ENCODE measurements around the gene LYRM9.
A peak's percentile ranks its signal among the peaks of the same experiment; 100 is the strongest.
"Not testable (repeated sequence)": the region's sequence is repeated elsewhere in the genome, so short reads cannot be mapped to it uniquely, and the experiment has no call there.

The LYRM9 gene

DNA sequence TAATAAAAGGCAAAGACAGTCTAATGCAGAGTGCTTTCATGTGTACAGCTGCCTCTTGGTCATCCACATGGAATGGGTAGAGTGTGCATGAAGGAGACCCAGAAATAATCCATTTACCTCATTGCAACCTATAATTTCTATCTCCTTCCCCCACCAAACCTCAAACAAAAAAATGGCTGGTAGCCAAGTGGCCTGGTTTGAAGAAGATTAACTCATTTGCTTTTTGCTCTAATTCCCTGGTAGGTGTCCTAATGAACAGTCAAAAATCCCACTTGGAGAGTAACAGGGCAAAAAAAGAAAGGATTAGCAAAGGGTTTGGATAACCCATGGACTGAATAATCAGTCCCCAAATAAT is 13.0 kb upstream of the LYRM9 start:
- DNase-seq (ENCODE audit: low spot score): no peak

DNA sequence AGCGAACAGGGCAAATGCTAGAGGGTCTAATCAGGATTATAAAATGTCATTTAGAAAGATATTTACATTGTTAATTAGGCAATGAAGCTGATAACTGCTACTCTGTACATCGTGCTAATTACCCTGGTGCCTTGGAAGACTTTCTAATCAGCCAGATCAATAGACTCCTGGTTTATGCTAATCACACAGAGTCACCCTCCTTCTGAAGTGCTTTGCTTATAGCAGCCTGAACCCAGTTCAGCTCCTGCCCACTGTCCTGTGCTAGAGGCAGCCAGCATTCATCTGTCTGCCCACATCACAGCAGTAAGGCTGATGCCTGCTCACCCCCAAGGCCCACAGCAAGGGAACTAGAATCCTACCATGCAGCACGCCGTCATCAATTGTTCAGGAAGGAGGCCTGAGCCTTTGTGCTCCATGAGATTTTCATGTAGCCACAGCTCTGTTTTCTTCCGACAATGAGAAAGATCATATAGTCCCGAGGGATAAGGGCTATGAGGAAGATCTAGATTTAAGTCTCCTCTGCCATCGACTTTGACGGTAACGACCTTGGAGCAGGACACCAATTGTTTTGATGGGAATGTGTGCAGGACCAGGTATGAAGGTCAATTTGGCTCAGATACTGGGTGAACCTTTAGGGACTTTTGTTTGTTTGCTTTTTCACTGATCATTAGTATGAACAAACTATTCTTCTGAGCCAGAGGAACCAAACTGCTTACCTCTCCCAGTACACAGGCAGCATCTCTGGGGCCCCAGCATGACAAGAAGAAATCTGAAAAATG is 12.5 kb upstream of the LYRM9 start:
- no peak for DNase-seq (ENCODE audit: low spot score)

- no peak for DNase-seq (ENCODE audit: low spot score)
These were observed 11.6 kb upstream of the LYRM9 start for GRCh38 chr17:27904534-27905446.

- DNase-seq (ENCODE audit: low spot score): no peak
These were observed 10.9 kb upstream of the LYRM9 start for GRCh38 chr17:27904114-27904513.

DNA sequence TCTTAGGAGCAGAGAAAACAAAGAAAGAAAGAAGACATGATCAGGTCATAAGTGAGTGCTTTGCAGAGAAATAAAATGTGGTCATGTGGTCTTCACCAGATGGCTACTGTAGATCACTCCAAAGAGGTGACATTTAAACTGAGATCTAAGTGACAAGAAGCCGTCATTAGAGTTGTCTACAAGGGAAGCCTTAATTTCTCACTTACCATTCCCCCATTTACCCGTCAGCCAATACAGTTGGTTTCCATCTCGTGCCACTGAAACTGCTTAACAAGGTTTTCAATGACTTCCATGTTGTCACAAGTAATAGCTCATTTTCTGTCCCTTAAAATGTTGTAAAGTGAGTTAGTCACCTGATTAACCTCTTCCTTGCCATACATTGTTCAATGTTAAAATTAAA is 6.4 kb upstream of the LYRM9 start:
- no peak for DNase-seq (ENCODE audit: low spot score)

GRCh38 chr17:27898096-27898495 is 4.9 kb upstream of the LYRM9 start:
- DNase-seq (ENCODE audit: low spot score): no peak

DNA sequence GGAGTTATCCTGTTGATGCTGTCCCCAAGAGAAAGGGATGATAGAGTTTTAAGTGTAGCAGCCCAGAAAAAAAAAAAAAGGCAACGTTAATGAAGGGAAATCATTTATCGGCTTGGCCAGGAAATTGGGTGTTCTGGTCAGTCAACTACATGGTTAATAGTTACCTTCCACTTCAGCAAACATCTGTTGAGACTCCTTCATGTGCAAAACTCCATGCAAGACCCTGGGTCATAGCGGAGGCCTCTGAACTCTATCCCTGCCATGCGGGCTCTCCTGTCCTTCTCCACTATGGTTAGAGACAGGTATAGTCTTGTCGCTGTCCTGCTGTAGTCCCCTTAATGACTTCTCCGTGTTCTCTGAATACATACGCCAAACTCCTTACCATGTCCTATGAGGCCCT is 3.5 kb upstream of the LYRM9 start:
- no peak for DNase-seq (ENCODE audit: low spot score)

DNA sequence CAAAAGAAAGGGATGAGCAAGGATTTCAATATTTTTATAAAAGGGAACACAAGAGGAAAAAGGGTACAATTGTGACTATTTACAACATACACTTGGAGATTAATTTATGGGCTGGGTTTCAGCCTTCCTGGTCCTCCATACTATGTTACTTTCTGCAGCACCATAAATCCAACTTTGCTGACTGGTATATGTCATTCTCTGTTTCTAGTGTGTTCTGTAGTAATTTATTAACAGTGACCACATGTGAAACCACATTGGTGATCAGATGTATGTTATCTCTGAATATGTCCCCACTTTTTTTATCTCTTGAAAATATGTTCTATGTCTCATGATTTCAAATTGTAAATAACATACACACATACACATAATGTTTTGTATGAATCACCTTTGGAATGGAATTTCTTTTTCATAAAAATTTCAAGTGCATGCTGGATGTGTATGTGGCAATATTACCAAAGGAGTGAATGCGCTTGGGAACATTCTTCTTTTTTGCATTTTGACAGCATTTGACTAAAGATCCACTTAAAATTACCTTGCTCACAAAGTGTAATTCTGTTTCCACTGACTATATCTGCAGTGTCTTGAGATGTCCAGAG is 2.9 kb upstream of the LYRM9 start:
- DNase-seq (ENCODE audit: low spot score): no peak

- no peak for DNase-seq (ENCODE audit: low spot score)
These were observed 2.1 kb upstream of the LYRM9 start for GRCh38 chr17:27895123-27895895.

GRCh38 chr17:27893841-27894503 is 807 bp upstream of the LYRM9 start:
- no peak for DNase-seq (ENCODE audit: low spot score)

DNA sequence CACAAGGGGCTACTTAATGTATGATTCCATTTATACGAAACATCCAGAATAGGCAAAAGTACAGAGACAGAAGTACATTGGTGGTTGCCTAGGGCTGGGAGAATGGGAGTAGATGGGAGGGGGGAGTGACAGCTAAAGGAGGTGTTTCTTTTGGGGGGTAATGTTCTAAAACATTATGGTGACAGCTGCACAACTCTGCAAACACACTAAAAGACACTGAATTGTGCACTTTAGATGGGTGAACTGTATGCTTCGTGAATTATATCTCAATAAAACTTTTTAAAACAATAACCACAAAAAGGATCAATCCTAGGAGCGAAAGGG is 661 bp downstream of the LYRM9 start:
- DNase-seq (ENCODE audit: low spot score): no peak

DNA sequence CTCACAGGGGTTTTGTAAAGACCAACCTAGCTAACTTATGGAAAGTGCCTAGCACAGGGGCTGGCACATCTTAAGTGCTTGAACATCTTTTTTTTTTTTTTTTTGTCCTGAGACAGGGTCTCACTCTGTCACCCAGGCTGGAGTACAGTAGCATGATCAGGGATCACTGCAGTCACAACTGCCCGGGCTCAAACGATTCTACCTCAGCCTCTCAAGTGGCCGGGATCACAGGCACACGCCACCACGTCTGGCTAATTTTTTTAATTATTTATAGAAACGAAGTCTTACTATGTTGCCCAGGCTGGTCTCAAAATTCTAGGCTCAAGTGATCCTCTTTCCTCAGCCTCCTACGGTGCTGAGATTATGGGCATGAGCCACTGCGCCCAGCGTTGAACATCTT is 1.3 kb downstream of the LYRM9 start:
- no peak for DNase-seq (ENCODE audit: low spot score)

DNA sequence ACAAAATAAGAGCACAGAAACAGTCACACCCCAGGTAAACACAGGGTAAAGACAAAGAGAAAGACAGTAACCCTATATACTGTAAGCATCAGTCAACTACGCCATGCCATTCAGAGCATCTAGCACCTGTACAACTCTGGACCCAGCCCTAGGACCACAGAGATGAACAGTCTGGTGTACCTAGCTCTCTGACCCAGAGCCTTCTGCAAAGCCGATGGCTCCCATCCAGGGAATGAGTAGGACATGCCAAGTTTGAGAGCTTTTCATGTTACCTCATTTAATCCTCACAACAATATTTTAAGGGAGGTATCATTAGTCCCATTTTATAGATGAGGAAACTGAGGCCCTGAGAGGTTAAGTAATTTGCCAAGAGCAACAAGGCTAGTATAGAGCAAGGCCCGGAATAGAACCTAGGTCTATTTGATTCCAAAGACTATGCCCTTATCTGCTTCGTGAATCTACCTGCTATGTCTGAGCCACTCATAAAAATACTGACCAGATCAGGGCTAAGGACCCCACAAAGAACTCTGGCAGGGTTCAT is 3.4 kb downstream of the LYRM9 start:
- no peak for DNase-seq (ENCODE audit: low spot score)

DNA sequence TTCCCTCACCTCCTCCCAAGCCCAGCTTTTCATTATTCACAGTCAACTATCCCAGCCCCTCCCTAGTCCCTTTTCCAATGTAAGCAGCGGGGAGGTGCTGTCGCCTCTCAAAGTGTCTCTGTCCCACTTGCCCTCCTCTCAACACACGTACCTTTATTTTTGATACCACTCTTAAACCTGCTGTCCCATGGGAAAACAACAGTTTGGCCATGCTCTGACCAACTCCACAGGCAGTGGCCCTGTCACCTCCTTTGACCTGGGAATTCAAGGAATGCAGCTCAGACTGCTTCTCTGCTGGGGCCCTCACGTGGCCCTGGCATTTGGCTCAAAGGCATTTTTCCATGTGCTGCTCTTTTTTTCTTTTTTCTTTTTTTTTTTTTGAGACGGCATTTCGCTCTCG is 4.2 kb downstream of the LYRM9 start:
- no peak for DNase-seq (ENCODE audit: low spot score)

- no peak for DNase-seq (ENCODE audit: low spot score)
These were observed 5.1 kb downstream of the LYRM9 start for GRCh38 chr17:27888067-27888466.

DNA sequence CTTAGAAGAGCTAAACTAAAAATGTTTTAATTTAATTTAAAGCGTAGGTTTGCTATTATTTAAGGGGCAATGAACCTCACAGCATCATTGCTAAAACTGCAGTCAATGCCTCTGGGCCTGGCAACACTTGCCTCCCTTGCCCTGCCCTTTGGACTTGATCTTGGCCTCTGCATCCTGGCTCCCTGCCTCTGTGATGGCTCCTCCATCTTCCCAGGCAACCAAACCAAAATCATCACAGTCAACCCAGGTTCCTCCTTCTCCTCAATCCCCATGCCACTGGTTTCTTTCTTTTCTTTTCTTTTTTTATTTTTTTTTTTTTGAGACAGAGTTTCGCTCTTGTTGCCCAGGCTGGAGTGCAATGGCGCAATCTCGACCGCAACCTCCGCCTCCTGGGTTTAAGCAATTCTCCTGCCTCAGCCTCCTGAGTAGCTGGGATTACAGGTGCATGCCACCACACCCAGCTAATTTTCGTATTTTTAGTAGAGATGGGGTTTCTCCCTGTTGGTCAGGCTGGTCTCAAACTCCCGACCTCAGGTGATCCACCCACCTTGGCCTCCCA is 6.7 kb downstream of the LYRM9 start:
- not testable (repeated sequence) for DNase-seq (ENCODE audit: low spot score)

- DNase-seq (ENCODE audit: low spot score): no peak
These were observed 10.9 kb downstream of the LYRM9 start for GRCh38 chr17:27882162-27882840.

DNA sequence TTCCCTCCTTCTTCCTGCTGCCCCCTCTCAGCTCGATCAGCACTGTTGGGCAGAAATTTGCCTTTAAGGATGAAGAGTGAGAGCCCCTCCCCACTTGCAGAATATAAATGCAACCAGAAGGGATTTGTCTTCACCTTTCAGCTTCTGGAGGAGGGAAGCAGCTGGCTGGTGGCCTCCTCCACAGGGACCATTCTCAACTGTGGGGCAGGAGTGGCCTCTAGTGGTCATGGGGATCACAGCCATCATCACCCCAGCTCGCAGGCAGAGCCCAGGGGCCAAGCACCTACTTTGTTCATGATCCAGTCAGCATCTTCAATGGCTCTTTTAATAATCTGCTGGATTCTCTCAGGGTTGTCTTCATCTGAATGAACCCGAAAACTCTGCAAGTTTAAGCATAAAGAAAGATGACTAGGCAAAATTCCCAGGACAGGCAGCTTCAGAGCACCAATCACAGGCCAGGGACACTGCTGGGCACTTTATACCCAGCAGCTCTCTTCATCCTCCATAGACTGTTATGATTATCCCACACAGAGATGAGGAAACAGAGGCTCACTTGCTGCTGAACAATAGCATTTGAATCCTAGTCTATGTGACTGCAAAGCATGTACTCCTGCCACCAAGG is 13.1 kb downstream of the LYRM9 start:
- peak; percentile 60 for DNase-seq (ENCODE audit: low spot score)

DNA sequence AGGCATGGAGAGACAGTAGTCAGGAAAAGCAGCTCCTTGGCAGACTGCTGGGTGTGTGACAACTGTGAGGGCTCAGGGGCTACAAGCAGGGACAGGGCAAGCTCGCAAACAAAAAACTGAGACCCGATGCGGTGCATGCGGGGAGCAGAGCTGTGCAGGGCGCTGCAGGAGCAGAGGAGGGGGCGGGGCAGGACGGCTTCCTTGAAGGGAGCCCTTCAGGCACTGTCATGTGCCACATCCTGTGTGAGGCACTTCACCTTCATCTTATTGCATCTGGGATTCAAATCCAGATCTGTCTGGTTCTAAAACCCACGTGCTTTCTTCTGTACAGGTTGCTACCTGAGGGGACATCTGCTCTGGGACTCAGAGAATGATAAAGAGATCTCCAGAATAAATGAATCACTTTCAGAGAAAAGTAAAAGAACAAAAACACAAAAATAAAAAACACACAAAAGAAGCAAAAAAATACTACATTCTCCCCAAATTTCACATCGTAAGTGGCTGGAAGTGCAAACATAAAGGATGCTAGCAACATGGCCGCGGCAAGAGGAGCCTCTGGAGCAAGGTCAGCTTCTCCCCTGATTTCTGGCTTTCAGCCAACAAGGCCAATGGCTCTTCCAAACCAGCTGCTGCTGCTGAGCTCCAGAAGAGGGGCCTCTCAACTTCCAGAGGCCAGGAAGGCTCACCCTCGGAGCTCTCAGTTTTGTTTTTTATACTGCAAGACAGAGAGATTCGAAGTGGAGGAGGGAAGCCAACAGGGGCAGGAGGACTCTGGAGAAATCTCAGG is 14.2 kb downstream of the LYRM9 start:
- DNase-seq (ENCODE audit: low spot score): no peak
